SK-N-SH (cell line): ENCODE data around the gene LSM3.

ENCODE experiments used
- CTCF ChIP-seq: fragments of 200-600 bp; sonication (generic); IDR thresholded peaks from 2 replicates; pipeline ENCODE4 v1.6.1; 2017; ENCODE audit warnings: antibody characterized with exemption, mild to moderate bottlenecking, moderate library complexity
- EP300 ChIP-seq, 2 experiments: IDR thresholded peaks; 2 replicates each; pipeline versions ENCODE4 v1.4.0 to v1.6.1; 2012; ENCODE audit warnings: borderline replicate concordance in 1 of 2, low read depth in 1 of 2, low read length in 1 of 2
- EZH2phosphoT487 ChIP-seq: fragments of 200-600 bp; sonication (generic); IDR thresholded peaks from 2 replicates; pipeline ENCODE4 v1.6.1; 2017; ENCODE audit warnings: low read depth, mixed run types, mild to moderate bottlenecking, antibody characterized with exemption, moderate library complexity, borderline replicate concordance
- MAX ChIP-seq: IDR thresholded peaks from 2 replicates; pipeline ENCODE4 v1.4.0; 2012; ENCODE audit warnings: low read depth
- NFIC ChIP-seq: IDR thresholded peaks from 2 replicates; pipeline ENCODE4 v1.4.0; 2012; ENCODE audit warnings: borderline replicate concordance
- PBX3 ChIP-seq: IDR thresholded peaks from 2 replicates; pipeline ENCODE4; 2012
- POLR2AphosphoS5 ChIP-seq: IDR thresholded peaks from 2 replicates; pipeline ENCODE4 v1.6.1; 2012; ENCODE audit warnings: low read depth, low read length
- RXRA ChIP-seq: IDR thresholded peaks from 2 replicates; pipeline ENCODE4 v1.4.0; 2012; ENCODE audit warnings: low read depth, mild to moderate bottlenecking, borderline replicate concordance
- TAF1 ChIP-seq: IDR thresholded peaks from 2 replicates; pipeline ENCODE4 v1.6.1; 2012; ENCODE audit warnings: low read depth, mild to moderate bottlenecking, low read length, moderate library complexity, borderline replicate concordance
- TCF12 ChIP-seq: IDR thresholded peaks from 2 replicates; pipeline ENCODE4 v1.4.0; 2012
- YY1 ChIP-seq: IDR thresholded peaks from 2 replicates; pipeline ENCODE4 v1.4.0; 2012; ENCODE audit warnings: low read depth, mild to moderate bottlenecking

GRCh38 chr3:14156201-14156600 lies 22.4 kb upstream of the LSM3 start:
- TF ChIP-seq EZH2phosphoT487: no peak
- TF ChIP-seq PBX3: no peak
- TF ChIP-seq CTCF: no peak
- no peak for TF ChIP-seq YY1
- TF ChIP-seq TAF1: no peak
- no peak for TF ChIP-seq NFIC
- no peak for TF ChIP-seq TCF12
- no peak for TF ChIP-seq EP300 (IDR thresholded peaks at IDR 0.05; ENCODE audit: borderline replicate concordance in 1 of 2, low read depth in 1 of 2, low read length in 1 of 2)
- TF ChIP-seq MAX: no peak
- no peak for TF ChIP-seq RXRA
- TF ChIP-seq POLR2AphosphoS5: no peak
